Activated CD4-positive, CD25-positive, alpha-beta regulatory T cell treated with anti-CD3 and anti-CD28 coated beads, Interleukin-2, amount 50 U/mL, for 24 hours (primary cell): ENCODE data around the gene CAMK1G.

Source experiments
- ATAC-seq, 2 donors: fragments of 150-1000 bp; cut with Tn5 transposase; one replicate each; pipeline ENCODE4 v1.10.0; 2021; ENCODE audit warnings: mild to moderate bottlenecking in 1 of 2, moderate library complexity in 1 of 2

The CAMK1G gene

DNA sequence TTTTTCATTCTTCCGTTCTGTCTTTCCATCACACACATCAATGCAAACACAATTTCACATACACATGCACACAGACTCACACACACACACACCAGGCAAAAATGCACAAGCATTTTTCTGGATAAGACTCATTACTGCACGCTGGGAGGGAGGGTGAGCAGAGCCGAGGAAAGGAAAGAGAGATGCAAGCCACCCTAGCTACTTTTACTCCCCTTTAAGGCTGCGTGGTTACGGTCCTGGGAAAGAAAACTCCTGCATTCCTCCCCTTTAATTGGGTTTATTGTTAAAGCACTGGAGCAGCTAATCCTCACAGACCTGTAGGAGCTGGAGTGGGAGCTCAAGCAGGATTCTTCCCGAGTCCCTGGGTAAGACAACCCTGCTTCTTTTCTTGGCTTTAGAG is at the start of gene CAMK1G:
CAMK1G (plus strand) TSS at position 307 of the 400 bp plus-strand sequence. CDS start 11,270 bp downstream, outside the sequence.
- no peak for ATAC-seq

DNA sequence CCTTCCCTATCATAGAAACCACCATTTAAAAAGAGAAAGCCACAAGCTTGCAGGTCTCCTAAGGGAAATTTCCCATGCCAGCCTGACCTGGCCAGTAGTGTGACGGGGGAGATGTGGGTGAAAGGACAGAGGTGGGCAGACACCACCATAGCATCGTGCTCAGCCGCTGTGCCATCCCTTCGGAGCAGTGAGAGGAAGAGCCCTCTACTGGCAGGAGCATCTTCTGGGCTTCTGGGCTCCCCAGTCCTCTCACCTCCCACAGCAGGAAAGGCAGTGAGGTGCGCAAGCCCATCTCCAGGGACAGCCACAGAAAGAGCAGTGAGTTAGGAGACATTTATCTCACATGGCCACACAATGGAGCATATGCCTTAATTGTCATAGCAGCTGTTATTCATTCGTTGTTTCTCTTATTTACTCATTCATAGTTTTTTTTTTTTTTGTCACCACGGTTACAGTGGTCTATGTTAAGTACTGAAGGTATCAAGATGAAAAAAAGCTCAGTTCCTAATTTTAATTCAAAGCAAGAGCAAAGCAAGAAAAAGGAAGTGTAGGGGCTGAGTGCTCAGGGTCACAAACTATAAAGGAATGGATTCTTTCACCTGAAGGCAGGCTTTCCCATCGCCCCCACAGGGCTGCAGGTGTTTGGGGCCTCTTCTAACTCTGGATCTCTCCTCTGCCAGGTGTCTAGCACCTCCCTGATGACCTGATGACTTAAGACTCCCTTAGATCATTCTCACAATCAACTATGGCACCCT is 48.8 kb upstream of the CAMK1G start:
- no peak for ATAC-seq

DNA sequence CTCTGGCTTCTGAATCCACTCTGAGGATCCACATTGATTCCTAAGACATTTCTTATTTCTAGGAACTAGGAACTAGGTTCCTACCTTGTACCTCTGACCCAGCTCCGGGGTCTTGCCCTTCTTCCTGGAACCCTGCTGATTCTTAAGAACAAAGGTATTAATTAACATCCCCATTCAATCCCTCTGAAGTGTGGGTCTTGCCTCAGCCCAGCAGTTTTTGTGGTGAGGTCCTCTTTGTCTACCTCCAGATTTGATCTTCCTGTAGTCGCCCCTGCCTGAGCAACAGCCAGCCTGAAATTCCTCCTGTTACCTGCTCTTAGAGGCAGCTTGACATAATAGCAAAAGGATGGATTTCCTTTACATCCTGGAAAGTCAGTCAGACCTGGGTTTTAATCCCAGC is 46.7 kb upstream of the CAMK1G start:
- no peak for ATAC-seq

DNA sequence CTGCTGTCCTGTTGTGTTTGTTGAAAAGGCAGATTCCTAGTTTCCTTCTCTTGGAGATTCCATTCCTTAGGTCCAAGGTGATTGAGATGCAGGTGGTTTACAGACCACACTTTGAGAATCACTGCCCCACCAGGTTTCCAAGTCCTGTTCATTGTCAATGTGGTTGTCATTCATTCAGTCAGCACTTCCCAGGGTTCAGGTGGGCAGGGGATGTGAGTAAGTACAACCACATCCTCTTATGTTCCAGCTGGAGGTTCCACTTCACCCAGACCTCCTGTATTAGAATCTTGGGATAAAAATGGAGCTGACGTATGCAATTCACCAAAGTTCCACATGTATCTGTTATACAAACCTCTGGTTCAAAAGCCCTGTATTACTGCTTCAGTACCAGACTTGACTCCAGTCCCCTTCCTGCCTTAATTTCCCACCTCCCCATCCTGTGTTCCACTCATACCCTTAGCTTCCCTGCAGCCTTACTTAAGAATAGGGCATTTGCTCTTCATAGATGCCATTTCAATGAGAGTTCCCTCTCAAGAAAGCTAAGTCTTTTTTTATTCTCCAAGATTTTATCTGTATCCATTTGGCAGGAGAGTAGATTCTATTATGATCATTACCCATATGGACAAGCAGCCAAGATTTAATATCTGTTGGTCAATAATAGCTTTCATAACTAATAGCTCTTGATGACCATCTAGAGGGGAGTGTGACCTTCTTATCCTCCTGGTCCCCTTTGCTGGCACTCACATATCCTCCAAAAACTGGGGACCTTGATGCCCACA is 46.0 kb upstream of the CAMK1G start:
- ATAC-seq, result no peak

DNA sequence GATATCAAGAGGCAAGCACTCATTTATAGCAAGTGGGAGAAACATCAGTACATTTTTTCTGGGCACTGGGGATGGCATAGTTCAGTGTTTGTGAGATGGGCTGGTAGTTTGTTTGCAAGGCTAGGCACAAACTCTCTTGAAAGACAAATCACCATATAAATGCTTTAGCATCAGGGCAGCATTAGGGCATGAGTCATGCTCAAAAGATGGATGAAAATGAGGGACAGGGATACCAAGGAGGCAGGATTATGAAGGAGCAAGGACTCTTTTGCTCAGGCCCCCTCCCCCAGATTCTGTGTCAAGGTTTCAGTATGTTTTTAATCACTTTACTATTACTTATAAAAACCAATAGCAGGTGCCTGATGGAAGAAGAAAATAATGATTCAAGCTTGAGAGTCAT is 43.9 kb upstream of the CAMK1G start:
- no peak for ATAC-seq

DNA sequence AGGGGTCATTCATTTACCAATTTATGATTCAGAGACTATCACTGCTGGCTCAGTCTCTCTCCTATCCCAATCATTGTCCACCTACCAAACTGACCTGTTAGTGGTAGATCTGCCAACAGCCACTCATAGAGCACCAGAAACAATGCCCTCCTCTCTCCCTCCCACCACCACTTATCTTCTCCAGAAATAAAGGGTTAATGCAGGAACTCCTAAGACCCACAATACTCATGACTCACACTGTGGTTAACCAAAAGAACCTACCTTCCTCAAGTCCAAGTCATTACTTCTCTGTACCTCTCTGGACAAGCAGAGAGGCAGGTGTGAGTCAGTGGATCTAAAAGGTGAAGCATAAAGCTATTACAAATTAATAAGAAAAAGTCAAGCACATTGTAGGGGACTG is 40.9 kb upstream of the CAMK1G start:
- no peak for ATAC-seq

DNA sequence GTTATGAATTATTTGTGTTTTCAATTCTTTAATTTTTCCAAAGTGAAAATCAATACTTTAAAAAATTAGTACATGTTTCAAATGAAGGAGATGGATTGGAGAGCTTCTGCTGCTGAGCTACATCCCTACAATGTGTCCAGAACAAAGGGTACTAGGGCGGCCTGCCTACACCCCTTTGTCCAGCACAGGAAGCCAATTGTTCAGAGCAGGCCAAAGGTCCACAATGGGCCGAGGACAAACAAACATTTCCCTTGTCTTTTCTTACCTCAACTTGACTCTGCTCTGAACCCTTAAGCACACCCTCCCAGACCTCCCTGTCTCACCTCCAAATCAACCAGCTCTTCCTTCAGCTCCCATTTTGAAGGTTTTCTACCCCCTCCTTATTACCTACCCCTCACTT is 39.4 kb upstream of the CAMK1G start:
- ATAC-seq, result no peak

DNA sequence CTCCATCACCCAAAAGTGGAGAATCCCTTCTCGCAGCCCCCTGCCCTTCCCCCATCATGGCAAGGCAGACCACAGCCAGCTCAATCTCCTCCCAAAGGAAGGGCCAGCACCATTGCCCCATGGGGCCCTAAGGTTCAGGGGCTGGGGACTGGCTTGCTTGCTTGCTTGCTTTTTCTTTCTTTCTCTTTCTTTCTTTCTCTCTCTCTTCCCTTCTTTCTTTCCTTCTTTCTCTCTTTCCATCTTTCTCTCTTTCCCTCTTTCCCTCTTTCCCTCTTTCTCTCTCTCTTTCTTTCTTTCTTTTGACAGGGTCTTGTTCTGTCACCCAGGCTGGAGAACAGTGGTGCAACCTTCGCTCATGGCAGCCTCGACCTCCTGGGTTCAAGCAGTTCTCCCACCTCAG is 38.1 kb upstream of the CAMK1G start:
- no peak for ATAC-seq

DNA sequence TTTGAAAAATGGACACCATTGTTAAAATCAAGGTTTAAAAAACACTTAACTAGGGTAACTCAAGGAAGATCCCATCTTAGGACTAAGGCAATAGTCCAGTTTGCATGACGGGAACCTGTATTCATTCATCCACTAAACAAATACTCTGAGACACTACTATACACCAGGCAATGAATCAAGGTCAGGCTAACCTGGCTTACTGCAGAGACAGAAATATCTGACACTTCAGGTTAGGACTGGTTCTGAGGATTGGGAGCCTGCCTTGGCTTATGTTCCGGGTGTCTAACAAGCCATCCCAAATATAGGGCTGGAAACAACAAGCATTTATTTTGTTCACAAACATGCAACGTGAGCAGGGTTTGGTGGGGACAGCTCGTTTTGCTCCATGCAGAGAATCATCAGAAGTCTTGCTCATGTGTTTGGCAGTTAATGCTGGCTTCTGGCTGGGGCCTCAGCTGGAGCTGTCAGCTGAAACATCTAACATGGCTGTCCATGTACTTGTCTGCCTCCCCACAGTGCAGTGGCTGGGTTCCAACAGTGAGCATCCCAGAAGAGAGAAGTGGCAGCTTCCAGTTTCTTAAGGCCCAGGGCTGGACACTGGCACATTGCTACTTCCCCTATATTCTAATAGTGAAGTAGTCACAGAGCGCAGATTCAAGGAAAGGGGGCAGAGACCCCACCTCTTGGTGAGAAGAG is 37.0 kb upstream of the CAMK1G start:
- ATAC-seq, result no peak

DNA sequence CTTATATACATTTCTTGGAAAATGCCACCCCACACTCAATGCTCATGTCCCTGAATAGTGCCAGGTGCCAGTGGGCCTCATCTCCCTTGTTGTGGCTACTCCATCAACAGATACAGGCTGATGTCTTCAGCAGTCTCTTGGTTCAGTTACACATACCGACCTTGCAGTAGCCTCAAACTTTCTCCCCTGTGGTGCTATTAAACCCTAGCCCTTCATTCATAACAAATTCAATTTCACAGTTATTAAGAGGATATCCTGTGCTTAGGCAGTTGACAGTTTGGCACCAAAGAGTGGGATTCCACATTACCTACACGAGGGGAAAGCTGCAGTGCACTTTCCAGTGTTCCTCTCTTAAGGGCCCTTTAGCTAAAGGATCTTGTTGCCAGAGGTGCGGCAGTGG is 35.9 kb upstream of the CAMK1G start:
- no peak for ATAC-seq

DNA sequence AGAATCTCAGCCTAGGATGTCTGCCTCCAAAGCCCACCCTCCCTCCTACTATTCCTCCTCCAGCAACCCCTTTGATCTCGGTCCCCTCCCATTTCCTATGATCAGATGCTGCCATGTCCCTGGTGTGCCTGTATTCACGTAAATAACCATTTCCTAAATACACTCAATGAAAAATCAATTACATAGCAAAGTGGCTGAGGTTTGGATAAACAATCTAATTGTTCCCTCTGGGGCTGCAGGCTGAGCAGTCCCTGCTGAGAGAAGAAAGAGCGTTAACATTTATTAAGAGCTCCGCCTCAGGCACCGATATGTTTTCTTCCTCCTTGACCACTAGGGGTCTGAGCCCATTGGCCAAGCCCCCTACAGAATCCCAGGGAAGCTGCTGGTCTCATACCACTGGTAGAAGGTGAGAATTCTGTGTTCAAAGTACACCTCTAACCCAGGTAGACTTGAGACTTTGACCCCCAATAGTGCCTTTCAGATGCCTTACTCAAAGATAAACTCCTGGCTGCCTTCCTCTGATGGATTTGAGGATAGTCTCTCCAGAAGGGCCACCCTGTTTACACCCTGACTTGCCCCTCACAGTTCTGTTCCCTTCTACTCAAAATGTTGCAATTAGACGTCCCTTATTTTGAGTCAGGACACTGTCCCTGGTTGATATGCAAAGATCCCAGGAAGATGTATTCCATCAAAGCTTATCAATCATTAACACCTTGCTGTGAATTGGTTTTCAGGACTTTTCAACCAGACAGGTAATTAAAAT is 33.9 kb upstream of the CAMK1G start:
- ATAC-seq, result no peak

DNA sequence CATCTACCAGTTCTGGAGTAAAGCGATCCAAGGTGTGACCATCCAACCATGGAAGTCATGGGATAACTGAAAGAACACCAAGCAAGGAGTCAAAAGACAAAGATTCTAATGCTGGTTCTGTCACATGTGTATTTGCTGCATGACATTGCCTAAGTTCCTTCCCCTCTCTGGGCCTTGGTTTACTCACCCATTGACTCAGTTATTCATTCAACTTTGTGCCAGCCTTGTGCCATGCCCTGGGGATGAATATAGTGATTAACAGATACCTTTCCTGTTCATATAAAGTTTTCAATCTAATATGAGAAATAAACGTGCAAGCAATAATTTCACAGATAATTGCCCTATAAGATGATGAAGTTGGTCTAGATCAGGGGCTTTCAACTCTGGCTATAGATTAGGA is 33.0 kb upstream of the CAMK1G start:
- ATAC-seq, result no peak

DNA sequence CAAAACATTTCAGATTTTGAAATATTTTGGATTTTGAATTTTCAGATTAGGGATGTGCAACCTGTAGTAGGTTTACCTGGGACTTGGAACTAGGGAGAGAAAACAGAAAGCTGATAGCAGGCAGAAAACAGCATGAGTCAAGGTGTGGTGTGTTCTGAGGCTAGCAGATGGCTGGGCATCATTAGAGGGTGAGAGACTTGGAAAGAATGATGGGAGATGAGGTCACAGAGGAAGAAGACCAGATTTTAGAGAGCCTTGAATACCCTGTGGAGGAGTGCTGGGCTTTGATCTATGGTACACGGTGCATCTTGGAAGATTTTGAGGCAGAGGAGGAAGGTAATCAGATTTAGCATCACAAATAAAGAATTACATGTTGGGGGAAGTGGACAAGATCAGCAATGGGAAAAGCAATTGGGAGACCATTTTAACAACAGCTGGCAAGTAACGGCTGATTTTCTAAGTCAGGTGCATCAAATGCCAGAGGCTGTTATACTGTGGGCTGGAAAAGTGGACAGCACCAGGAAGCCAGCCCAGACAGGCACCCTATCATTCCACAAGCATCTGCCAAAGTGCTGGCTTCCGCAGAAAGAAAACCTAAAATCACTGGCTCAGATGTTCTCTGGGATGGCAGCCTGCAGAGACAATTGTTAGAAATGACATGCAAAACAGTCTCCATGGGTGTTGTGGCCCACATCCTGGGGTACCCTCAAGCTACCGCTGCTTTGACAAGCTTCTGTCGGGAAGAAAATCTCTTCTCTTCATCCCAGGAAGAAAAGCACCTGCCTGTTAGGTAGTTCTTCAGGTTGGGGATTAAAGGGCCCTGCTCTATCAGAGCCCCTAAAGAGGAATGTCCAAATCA is 30.9 kb upstream of the CAMK1G start:
- ATAC-seq, result no peak

DNA sequence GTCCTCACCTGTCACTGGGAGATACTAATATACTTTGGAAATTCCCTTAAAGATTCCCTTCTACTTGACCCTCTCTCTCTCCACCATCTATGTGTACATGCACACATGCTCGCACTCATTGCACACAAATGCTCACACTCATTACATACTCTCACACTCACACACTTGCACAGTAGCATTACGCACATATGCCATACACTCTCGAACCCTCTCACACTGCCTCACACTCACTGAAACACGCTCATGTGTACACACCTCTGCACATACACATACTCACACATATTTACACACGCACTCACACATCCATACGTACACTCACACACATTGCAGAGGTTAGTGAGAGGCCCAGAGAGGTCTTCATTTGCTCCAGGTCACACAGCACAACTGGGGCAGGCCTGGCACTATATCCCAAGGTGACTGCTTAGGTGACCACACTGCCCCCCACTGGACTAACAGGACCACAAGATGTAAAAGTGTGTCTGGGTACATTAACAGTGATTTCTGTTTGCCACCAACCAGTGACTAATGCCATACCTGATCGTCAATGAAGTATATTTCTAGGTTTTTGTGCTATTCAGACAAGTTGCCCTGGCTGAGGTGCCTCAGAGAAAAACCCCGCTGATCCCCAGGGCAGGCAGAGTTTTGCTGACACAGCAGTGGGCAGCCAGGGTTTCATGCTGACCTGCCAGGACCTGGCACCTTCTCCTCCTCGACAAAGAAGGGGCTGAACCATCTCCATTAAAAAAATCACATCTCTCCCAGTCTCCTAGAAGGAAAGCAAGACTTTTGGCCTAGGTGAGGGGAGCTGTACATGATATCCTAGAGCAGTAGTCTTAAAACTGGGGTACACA is 28.5 kb upstream of the CAMK1G start:
- no peak for ATAC-seq

DNA sequence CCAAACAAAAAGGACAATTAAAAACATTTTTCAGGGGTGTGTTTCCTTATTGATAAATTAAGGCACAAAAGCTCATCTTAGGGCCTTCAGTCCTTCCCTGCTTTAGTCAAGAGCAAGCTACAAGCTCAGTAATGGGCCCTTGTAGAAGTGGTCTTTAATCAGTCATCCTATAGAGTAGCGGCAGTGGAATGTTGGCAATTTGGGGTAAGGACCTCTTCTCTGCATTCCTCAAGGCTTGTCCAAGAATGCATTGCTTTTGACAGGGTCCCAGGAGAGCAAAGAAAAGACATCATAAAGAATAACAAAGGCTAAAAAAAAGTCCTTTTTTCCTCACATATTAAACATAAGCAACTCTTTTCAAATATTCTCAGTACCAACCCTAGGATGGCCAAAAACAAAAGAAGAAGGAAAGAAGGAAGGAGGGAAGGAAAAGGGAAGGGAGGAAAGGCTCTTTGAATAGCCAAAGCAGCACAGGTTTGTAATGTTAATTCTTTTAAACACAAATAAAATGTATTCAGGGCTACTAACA is 27.3 kb upstream of the CAMK1G start:
- ATAC-seq, result no peak

DNA sequence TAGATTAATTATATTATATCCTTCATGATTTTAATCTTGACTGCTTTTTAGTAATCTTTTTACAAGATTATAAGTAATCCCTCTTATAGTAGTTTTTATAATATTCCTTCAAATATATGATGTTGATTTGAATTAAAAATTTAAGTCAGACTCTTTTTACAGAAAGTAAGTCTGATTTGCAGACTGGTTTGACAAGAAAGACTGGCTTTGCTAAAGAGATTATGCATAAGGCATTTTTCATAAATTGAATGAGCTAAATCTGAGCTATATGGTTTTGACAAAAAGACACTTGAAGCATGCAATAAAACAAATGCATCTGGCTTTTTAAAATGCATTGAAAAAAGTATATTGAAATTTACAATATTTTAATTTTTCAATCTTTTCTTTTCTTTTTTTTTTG is 26.3 kb upstream of the CAMK1G start:
- ATAC-seq, result no peak

DNA sequence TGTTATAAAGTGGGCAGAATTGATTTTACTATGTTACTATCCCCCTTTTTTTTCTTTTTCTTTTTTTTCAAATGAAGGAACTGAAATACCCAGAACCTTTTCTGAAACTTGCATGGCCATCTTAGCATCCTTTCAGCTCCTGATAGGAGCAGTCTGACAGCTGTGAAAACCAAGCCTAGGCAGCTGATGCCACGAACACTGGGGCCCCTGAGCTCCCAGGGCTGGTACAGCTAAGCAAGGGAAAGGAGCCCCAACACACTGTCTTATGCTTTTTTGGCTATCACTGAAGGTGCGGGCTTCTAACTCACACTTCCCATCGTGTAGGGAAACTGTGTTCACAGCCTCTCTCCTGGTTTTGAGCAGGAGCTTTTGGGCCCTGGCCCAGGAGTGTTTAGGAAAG is 23.0 kb upstream of the CAMK1G start:
- no peak for ATAC-seq

DNA sequence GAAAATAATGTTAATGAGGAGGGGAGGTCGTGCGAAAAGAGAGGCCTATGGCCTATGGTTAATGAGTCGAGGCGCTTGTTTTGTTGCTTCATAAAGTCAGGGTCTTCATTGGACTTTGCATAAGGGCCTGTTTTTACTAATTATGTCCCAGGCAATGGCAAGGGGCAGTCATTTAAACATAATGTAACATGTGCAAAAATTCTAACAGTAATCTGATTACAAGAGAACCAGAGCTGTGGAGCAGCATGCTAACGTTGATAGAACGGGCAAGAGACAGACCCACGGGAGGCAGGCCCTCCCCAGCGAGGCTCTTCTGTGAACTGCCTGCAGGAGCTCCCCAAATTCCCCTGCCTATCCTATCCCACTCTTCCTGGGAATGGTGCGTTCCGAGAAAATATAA is 22.6 kb upstream of the CAMK1G start:
- ATAC-seq, result no peak

DNA sequence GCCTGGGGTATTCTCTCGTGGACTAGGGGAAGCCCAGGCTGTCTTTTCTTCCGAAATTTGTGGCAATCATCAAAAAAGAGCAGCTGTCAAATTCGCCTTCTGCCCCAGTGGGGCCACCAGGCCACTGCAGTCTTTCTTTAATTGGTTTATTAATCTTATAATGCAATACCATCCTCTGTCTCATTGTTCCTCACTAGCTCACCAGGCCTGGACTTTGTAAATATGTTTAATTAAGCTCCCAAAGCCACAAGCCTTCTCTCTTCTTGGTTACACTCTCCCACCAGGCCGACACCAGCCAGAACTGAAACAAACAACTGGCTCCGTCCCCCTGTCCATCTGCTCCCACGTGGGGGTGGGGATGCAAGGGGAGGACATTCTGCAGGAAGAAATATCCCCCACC is 22.0 kb upstream of the CAMK1G start:
- ATAC-seq, result no peak

DNA sequence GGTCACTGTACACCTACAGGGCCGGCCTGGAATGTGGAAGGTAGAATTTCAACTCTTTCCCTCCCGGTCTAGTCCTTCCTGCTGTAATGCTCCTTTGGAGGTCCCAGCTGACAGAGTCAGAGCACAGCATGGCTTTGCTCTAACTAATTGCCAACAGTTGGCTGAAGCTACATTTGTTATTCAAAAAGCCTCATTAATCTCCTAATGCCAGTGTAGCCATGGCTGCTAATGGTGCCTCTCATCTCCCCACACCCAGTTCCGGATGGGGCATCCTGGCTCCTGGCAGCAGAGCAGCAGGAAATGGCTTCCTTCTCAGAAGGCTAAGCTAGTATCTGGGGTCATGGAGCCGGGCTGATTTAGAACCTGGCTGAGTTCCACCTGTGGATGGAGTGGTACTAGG is 18.7 kb upstream of the CAMK1G start:
- no peak for ATAC-seq
